ENCODE results near the gene WDR93.
A peak's percentile ranks its signal among the peaks of the same experiment; 100 is the strongest.

WDR93 gene

GRCh38 chr15:89750560-89751542 lies 60.2 kb downstream of the WDR93 start, which contains the start of gene MESP1:
TSS of gene MESP1 (minus strand) at chr15:89751249. CDS start at chr15:89751231, 18 bp downstream.
- DNase-seq: peak; percentile 76

- DNase-seq: no peak
These were observed 61.1 kb downstream of the WDR93 start for GRCh38 chr15:89751748-89752147.

DNA sequence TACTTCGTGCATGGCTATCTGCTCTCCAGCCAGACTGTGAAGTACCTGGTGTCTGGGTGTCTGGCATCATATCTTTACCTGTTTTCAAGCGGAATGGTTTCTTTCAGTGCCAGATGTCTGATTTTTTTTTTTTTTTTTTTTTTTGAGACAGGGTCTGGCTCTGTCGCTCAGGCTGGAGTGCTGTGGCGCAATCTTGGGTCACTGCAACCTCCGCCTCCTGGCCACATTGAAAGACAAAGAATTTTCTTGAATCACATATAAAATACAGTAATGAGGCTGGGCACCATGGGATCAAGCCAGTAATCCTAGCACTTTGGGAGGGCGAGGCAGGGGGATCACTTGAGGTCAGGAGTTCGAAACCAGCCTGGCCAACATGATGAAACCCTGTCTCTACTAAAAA lies 63.2 kb downstream of the WDR93 start:
- DNase-seq: no peak

GRCh38 chr15:89754361-89755154 lies 63.9 kb downstream of the WDR93 start:
- no peak for DNase-seq

GRCh38 chr15:89755701-89756100 lies 65.1 kb downstream of the WDR93 start:
- no peak for DNase-seq

DNA sequence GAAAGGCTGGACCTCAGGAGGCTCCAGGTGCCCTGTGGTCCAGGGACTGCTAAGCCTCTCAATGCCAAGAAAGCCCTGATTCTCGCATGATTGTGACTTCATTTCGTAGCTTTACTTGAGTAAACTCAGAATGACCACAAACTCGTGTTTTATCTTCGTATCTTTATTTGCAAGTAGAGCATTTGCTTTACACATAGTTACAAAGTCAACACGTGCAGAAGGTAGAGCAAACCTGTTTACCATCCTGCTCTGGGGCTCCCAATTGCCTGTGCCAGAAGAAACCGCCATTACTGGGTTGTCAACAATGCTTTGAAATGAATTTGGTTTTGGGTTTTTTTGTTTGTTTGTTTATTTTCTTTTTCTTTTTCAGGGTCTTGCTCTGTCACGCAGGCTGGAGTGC lies 66.3 kb downstream of the WDR93 start:
- no peak for DNase-seq

DNA sequence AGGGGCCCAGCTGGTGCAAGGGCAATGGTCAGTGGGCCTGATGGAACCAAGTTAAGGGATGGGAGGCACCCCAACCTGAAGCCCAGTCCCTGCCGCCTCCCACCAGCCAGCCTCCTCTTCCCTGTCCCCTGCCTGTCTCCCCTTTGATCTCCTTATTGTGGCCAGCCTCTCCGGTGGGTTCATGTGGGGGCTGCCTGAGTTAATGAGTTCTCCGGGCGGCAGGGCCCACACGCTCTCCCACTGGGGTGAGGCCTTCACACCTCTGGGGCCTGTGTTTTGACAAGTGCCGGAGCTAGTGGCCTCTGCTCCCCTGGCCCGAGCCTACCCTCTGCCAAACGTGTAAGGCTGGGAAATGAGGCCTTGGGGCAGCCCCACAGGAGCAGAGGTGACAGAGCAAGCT lies 67.7 kb downstream of the WDR93 start:
- no peak for DNase-seq

DNA sequence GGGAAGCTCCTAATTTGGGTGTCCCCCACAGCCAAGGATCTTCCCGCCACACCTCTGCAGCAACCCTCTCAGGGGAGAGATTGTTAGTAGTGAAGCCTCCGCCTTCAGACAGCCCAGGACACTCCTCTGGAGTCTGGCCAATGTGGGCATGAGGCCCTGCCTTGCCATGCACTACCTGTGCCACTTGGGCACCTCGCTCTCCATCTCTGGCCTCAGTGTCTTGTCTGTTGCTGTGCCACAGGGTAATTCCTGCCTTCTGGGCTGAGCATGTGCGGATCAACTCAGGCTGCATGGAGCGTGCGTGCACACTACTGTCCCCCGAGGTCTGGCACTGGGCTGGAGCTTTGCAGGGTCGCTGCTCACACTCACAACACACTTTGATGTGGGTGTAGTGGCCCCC lies 68.4 kb downstream of the WDR93 start:
- no peak for DNase-seq

- DNase-seq: no peak
These were observed 69.2 kb downstream of the WDR93 start for GRCh38 chr15:89759835-89760234.

DNA sequence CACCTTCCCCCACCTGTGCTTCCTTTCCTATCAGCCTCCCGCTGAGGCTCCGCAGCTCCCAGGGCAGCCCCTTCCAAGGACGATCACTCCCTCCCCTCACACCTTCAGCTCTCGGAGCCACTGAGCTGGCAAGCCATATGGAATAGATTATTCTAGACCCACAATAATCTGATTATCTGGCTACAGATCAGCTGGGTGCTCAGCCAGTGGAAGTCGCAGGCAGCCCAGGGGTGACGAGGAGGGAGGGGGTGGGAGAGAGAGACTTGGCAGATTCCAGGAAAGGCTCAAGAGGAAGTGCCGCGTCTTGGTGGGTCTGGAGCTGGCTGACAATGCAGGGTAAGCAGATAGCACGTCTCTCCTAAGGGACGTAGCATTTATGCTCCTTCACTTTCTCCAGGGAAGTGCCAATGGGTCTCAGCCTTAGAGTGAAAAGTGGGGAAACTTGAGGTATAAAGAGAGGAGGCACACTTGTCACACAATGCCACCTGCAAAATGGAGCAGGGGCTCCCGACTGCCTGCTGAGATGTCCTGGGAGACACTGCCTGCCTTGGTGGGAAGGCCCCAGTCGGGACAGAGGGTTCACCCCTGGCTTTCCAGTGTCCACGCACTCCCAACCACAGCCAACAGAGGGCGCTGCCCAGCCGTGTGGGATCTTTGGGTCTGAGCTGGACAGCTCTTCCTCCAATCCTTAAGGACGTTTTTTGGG lies 69.8 kb downstream of the WDR93 start:
- DNase-seq: peak; percentile 3

DNA sequence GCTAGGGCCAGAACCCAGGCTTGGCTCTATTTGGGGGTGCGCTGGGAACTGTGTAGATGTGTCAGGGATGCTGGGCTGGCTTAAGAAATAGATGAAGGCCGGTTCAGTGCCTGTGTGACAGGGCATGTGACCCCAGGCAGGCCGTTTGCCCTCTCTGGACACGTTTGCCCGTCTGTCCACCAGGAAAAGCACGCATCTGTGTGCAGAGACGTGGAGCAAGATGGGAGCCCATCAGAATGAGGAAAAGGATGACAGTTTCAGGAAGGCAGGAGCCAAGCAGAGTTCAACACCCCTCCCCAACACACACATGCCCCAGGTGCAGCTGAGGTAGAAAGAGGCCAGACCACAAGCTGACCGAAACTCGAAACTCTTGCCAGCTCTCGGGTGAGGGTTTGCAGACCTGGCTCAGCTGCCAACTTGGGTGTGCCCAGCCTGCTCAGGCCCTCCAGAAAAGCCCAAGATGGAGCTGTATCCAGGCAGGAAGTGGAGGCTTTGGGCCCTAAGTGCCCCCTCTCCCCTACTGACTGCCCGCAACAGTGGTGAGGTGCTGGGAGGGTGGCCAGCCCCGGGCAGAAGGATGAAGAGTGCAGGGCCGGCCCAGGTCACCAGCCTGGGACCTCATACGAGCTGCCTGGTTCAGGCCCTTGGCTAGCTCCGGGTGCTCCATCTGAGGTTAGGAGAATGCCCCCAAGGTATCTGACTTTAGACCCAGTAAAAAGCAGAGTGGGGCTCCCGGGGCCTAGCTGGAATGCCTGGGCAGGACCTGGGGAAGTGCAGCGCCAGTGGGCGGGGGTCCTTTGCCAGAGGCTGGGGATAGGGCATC lies 70.6 kb downstream of the WDR93 start:
- no peak for DNase-seq

DNA sequence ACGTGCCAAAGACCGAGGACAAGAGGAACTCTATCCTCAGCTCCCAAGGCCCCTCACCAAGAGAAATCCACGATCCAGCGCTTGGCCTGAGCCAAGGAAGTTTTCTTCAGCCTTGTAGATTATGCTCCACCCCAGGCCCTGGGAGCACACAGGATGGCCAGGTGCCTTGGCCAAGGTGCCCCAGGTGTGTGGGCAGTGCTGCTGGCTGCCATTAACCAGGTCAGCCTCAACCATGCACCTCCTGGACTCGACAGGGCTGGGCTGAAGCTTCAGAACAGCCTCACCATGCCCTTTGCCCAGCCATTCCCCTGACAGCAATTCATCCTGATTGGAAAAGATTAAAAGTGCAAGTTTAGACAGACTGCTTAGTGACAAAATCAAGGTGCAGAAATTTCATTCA lies 71.3 kb downstream of the WDR93 start:
- no peak for DNase-seq

- DNase-seq: no peak
These were observed 75.1 kb downstream of the WDR93 start for GRCh38 chr15:89765694-89766093.

DNA sequence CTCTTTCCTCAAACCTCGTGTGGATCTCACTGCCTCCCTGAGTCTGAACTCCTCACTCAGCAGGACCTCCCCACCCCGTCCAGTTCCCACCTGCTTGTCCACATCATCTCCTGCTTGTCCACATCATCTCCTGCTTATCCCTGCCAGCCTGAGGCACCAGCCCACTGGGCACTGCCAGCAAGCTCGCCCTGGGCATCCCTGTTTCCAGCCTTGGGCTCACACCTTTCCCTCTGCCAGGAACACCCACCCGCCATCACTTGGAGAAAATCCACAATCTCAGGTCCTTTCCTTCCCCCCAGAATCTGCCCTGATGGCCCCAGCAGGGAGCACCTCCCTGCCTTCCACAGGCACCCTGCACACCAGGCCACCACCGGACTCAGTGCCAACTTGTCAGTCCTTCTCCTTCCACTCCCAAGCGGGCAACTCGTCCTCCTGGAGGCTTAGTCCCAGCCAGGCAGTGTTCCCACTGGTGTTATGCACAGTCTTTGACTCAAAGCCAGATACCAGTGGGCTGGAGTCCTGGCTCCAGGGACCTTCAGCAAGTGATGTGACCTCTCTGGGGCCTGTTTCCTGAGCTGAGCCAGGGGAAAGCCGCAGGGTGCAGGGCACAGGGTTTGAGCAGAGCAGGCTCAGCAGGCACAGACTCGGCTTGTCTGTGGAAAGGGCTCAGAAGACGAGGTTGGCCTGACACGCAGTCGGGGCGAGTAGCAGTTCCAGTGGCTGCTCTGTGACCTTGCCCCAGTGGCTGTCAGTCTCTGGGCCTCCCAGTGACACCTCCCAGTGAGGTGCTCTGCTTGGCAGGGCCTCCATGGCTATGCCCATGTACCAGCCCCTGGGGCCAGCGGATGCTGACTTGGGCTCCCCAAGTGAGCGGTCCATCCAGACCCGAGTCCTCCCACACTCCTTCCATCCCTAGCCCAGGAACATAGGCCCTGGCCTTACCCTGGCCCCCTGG lies 76.0 kb downstream of the WDR93 start:
- DNase-seq: no peak

DNA sequence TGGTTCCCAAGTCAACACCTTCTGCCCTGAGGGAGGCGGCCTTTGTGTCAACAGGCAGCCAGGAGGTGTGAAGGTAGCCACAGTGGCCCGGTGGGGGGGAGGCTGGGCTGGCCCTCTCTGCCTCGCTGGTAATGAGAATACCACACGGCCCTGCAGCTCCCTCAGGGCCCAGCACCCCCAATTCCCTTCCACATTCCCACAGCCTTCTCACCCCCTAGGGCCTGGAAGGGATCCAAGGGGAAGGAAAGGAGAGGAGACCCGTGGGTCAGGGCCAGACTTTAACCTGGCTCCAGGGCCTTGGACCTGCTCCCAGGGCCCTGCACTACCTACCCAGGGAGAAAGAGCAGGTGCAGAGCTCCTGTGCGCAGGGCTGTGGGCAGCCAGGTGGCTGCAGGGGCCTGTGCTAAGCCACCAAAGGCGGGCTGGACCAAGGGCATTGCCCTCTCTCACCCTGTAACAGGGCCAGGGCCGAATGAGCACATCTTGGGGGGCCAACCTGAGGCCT lies 76.9 kb downstream of the WDR93 start:
- DNase-seq: no peak

GRCh38 chr15:89768071-89768500 lies 77.5 kb downstream of the WDR93 start:
- DNase-seq: no peak

DNA sequence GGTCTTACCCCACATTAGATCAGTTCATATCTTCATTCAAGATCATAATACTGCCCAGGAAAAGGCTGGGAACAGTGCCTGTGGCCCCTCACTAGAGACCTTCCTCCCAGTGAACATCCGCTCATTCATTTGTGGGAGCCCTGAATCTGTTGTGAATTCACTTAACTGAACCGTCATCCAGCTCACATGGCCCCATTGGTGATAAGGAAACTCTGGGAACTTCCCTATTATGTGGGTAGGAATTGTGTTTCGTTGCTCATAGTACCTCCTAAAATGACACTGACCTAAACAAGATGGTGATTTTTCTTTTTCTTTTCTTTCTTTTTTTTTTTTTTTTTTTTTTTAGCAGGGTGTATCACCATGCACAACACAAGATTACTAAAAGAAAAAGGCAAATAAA lies 78.8 kb downstream of the WDR93 start:
- no peak for DNase-seq

DNA sequence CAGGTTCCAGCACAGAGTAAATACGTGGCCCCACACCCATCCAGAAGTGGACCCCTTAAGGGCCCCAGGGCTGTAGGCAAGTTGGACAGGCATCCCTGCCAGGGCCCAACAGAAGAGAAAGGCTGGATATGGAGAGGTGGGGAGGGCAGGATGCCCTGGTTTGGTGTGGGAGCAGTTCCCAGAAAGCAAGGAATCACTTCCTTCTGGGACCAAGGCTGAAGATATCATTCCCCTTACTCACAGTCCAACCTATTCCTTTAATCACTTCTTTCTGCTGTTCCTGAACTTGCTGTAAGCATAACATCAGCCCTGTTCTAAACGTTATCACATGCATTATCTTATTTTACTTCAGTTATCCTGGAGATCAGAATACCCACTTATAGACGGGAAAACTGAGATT lies 79.4 kb downstream of the WDR93 start:
- no peak for DNase-seq

GRCh38 chr15:89772932-89773583 lies 82.4 kb downstream of the WDR93 start:
- no peak for DNase-seq

DNA sequence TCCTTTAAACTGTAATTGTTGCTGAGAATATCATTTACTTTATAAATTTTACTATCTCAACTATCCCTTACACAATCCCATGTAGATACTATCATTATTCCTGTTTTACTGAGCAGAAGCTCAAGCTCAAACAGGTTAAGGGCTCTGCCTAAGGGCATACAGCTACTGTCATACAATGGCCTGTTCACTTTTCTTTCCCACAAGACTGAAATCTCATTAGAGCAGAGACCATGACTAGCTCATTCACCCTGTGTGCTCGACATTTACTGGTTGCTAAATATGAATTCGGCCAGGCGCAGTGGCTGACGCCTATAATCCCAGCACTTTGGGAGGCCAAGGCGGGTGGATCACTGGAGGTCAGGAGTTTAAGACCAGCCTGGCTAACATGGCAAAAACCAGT lies 83.9 kb downstream of the WDR93 start:
- DNase-seq: no peak

Measured in NCI-H1092 (cell line).